HCT116 (cell line): Measurements from ENCODE around the gene RND3. TPM values are rescaled to one million over a fixed set of nuclear protein-coding genes. Genes with fewer than 3 reads are reported as not detected.

Source experiments
- SIN3A ChIP-seq: IDR thresholded peaks from 2 replicates; pipeline ENCODE4 v1.6.1; 2012; ENCODE audit warnings: low read depth
- ZBTB33 ChIP-seq: IDR thresholded peaks from 2 replicates; pipeline ENCODE4 v1.6.1; 2011; ENCODE audit warnings: mild to moderate bottlenecking, low read length, moderate library complexity; ENCODE audit not compliant: insufficient replicate concordance; ENCODE audit errors: extremely low read depth
- total RNA-seq: library from RNA; stranded (reverse); gene quantifications from one replicate; pipeline ENCODE4 v1.2.1, GENCODE V29; 2021; ENCODE audit not compliant: unreplicated experiment

The RND3 gene
- total RNA-seq, 1 experiment from 2014 or later, result 15.0 TPM

GRCh38 chr2:150418916-150419315, 68.6 kb downstream of the RND3 start (continued):
- TF ChIP-seq SIN3A (no peak), ZBTB33 (no peak)
